ENCODE measurements around the gene OR4B1.
"Not testable (repeated sequence)": the region's sequence is repeated elsewhere in the genome, so short reads cannot be mapped to it uniquely, and the experiment has no call there.

OR4B1 gene

GRCh38 chr11:48216510-48216909, at the start of gene OR4B1:
OR4B1 (plus strand) TSS chr11:48216810; CDS start chr11:48216810, 0 bp downstream.
- H3K4me3 ChIP-seq (ENCODE audit: low read depth, low read length): no peak within 1 kb of the TSS

- no peak overlapping the region for H3K4me3 ChIP-seq (ENCODE audit: low read depth, low read length)
Observed at GRCh38 chr11:48167380-48167779, 49.2 kb upstream of the OR4B1 start.

- no peak overlapping the region for H3K4me3 ChIP-seq (ENCODE audit: low read depth, low read length)
Observed at GRCh38 chr11:48168815-48169214, 47.8 kb upstream of the OR4B1 start.

- no peak overlapping the region for H3K4me3 ChIP-seq (ENCODE audit: low read depth, low read length)
Observed at GRCh38 chr11:48169259-48169658, 47.4 kb upstream of the OR4B1 start.

- H3K4me3 ChIP-seq (ENCODE audit: low read depth, low read length): no peak overlapping the region
Observed at GRCh38 chr11:48169717-48170116, 46.9 kb upstream of the OR4B1 start.

GRCh38 chr11:48170241-48171233, 46.1 kb upstream of the OR4B1 start:
- no peak overlapping the region for H3K4me3 ChIP-seq (ENCODE audit: low read depth, low read length)

GRCh38 chr11:48172818-48173609, 43.6 kb upstream of the OR4B1 start:
- no peak overlapping the region for H3K4me3 ChIP-seq (ENCODE audit: low read depth, low read length)

- H3K4me3 ChIP-seq (ENCODE audit: low read depth, low read length): no peak overlapping the region
Observed at GRCh38 chr11:48177661-48178060, 38.9 kb upstream of the OR4B1 start.

GRCh38 chr11:48180627-48181026, 36.0 kb upstream of the OR4B1 start:
- H3K4me3 ChIP-seq (ENCODE audit: low read depth, low read length): no peak overlapping the region

GRCh38 chr11:48182860-48183526, 33.6 kb upstream of the OR4B1 start:
- no peak overlapping the region for H3K4me3 ChIP-seq (ENCODE audit: low read depth, low read length)

GRCh38 chr11:48184452-48184851, 32.2 kb upstream of the OR4B1 start:
- no peak overlapping the region for H3K4me3 ChIP-seq (ENCODE audit: low read depth, low read length)

- H3K4me3 ChIP-seq (ENCODE audit: low read depth, low read length): not testable (repeated sequence)
Observed at GRCh38 chr11:48190906-48191654, 25.5 kb upstream of the OR4B1 start.

GRCh38 chr11:48193876-48194275, 22.7 kb upstream of the OR4B1 start:
- no peak overlapping the region for H3K4me3 ChIP-seq (ENCODE audit: low read depth, low read length)

- H3K4me3 ChIP-seq (ENCODE audit: low read depth, low read length): no peak overlapping the region
Observed at GRCh38 chr11:48207881-48208280, 8.7 kb upstream of the OR4B1 start.

- no peak overlapping the region for H3K4me3 ChIP-seq (ENCODE audit: low read depth, low read length)
Observed at GRCh38 chr11:48210052-48210451, 6.6 kb upstream of the OR4B1 start.

GRCh38 chr11:48228761-48229160, 12.2 kb downstream of the OR4B1 start:
- H3K4me3 ChIP-seq (ENCODE audit: low read depth, low read length): no peak overlapping the region

GRCh38 chr11:48230057-48230456, 13.4 kb downstream of the OR4B1 start:
- H3K4me3 ChIP-seq (ENCODE audit: low read depth, low read length): not testable (repeated sequence)

GRCh38 chr11:48237727-48238126, 21.1 kb downstream of the OR4B1 start:
- H3K4me3 ChIP-seq (ENCODE audit: low read depth, low read length): no peak overlapping the region

GRCh38 chr11:48242501-48242900, 25.9 kb downstream of the OR4B1 start:
- H3K4me3 ChIP-seq (ENCODE audit: low read depth, low read length): no peak overlapping the region

GRCh38 chr11:48244804-48245203, 28.2 kb downstream of the OR4B1 start, which contains the start of gene OR4X2:
OR4X2 (plus strand) TSS chr11:48245104; CDS start chr11:48245104, 0 bp downstream.
- no peak within 1 kb of the TSS for H3K4me3 ChIP-seq (ENCODE audit: low read depth, low read length)
